Measurements from ENCODE around the gene AFG3L2. TPM values are rescaled to one million over a fixed set of nuclear protein-coding genes. Genes with fewer than 3 reads are reported as not detected.

The AFG3L2 gene
- total and polyA plus RNA-seq, 4 donors, result 17.9 to 31.6 (median 25.6) TPM

GRCh38 chr18:12362473-12363174 lies 14.4 kb downstream of the AFG3L2 start:
- WGBS, 2 donors, result 53 to 61% methylated on average over 11 of the region's 11 CpGs
- intact Hi-C loops (cut with DNase I), result no loop called here
- DNase-seq (no peak), ATAC-seq (ENCODE audit: low FRiP score) (no peak)
- no peaks in the 10 kb centered on the region for H3K27me3 ChIP-seq (ENCODE audit: control insufficient read depth in 1 of 2, insufficient read depth in 2 of 2, low read length in 1 of 2)
- H3K4me1 ChIP-seq (ENCODE audit: control insufficient read depth in 1 of 2, insufficient read depth in 2 of 2, low read length in 2 of 2), result no peaks in the 10 kb centered on the region
- H3K27ac ChIP-seq (ENCODE audit: low read depth in 1 of 2, low read length in 2 of 2), result no peak overlapping the region
- H3K9me3 ChIP-seq (ENCODE audit: control insufficient read depth, low read length), result no peaks in the 10 kb centered on the region
- no peak overlapping the region for H3K4me3 ChIP-seq (ENCODE audit: low read length in 2 of 2)
- peaks cover 5 to 12% of the 10 kb centered on the region in 2 donors for H3K36me3 ChIP-seq (ENCODE audit: control insufficient read depth in 1 of 2, insufficient read depth in 2 of 2, low read length in 1 of 2)

GRCh38 chr18:12361770-12362378 lies 15.2 kb downstream of the AFG3L2 start:
- DNase-seq (no peak), ATAC-seq (ENCODE audit: low FRiP score) (no peak)
- H3K27me3 ChIP-seq (ENCODE audit: control insufficient read depth in 1 of 2, insufficient read depth in 2 of 2, low read length in 1 of 2), result no peaks in the 10 kb centered on the region
- intact Hi-C loops (cut with DNase I), result no loop called here
- peaks cover 5 to 12% of the 10 kb centered on the region in 2 donors for H3K36me3 ChIP-seq (ENCODE audit: control insufficient read depth in 1 of 2, insufficient read depth in 2 of 2, low read length in 1 of 2)
- no peaks in the 10 kb centered on the region for H3K9me3 ChIP-seq (ENCODE audit: control insufficient read depth, low read length)
- no peaks in the 10 kb centered on the region for H3K4me1 ChIP-seq (ENCODE audit: control insufficient read depth in 1 of 2, insufficient read depth in 2 of 2, low read length in 2 of 2)
- no peak overlapping the region for H3K4me3 ChIP-seq (ENCODE audit: low read length in 2 of 2)
- no peak overlapping the region for H3K27ac ChIP-seq (ENCODE audit: low read depth in 1 of 2, low read length in 2 of 2)
- 70 to 72% methylated on average over 3 of the region's 3 CpGs for WGBS, 2 donors

GRCh38 chr18:12359515-12359927 lies 17.5 kb downstream of the AFG3L2 start:
- Histone ChIP-seq H3K27me3 (ENCODE audit: control insufficient read depth in 1 of 2, insufficient read depth in 2 of 2, low read length in 1 of 2) (no peaks in the 10 kb centered on the region), H3K4me3 (ENCODE audit: low read length in 2 of 2) (no peak overlapping the region), H3K4me1 (ENCODE audit: control insufficient read depth in 1 of 2, insufficient read depth in 2 of 2, low read length in 2 of 2) (no peaks in the 10 kb centered on the region), H3K36me3 (ENCODE audit: control insufficient read depth in 1 of 2, insufficient read depth in 2 of 2, low read length in 1 of 2) (peaks cover 5 to 14% of the 10 kb centered on the region in 2 donors), H3K9me3 (ENCODE audit: control insufficient read depth, low read length) (no peaks in the 10 kb centered on the region), H3K27ac (ENCODE audit: low read depth in 1 of 2, low read length in 2 of 2) (no peak overlapping the region)
- intact Hi-C loops (cut with DNase I), result no loop called here
- WGBS, 2 donors, result 71 to 86% methylated on average over 5 of the region's 5 CpGs
- DNase-seq (no peak), ATAC-seq (ENCODE audit: low FRiP score) (no peak)

DNA sequence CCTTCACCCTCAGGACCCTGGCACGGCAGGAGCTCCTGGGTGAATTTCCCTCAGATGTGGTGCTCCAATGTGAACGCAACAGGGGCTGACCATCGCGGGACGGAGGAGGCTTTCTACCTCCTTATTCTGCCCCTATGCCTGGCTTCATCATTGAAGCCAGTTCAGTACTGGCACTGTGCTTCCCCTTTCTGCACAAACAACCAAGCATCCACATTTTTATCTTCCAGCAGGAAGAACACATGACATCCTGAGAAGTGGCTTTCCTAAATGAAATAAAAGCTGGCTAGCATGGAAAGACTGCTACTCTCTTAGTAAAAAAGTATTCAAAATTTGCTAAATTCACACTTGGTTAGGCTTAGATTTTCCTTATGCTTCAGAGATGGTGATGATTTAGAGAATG lies 24.8 kb downstream of the AFG3L2 start:
- no peak for ATAC-seq (ENCODE audit: low FRiP score)
- Histone ChIP-seq H3K36me3 (ENCODE audit: control insufficient read depth in 1 of 2, insufficient read depth in 2 of 2, low read length in 1 of 2) (peaks cover 10 to 14% of the 10 kb centered on the region in 2 donors), H3K27ac (ENCODE audit: low read depth in 1 of 2, low read length in 2 of 2) (no peak overlapping the region), H3K27me3 (ENCODE audit: control insufficient read depth in 1 of 2, insufficient read depth in 2 of 2, low read length in 1 of 2) (no peaks in the 10 kb centered on the region), H3K9me3 (ENCODE audit: control insufficient read depth, low read length) (no peaks in the 10 kb centered on the region), H3K4me1 (ENCODE audit: control insufficient read depth in 1 of 2, insufficient read depth in 2 of 2, low read length in 2 of 2) (no peaks in the 10 kb centered on the region), H3K4me3 (ENCODE audit: low read length in 2 of 2) (no peak overlapping the region)
- DNase-seq, result no peak
- 94 to 96% methylated on average over 5 of the region's 5 CpGs for WGBS, 2 donors
- intact Hi-C loops (cut with DNase I), result no loop called here

DNA sequence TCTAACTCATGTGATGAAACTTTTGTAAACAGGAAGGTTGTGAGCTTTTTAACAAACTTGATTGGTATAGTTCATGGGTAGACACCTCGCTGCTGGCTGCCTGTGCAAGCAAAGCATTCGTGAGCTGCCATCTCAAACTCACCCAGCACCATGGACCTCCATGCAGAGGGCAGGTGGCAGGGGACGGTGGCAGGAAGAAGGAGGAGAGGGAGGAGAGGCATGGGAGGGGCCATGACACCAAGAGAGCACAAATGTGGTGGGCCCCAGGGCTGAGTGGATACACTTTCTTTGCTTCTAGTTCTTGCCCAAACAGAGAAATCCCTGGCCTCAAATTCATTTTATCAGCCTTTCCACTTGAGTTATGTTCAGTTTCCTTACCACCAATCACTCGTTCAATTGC lies 29.1 kb downstream of the AFG3L2 start:
- H3K36me3 ChIP-seq (ENCODE audit: control insufficient read depth in 1 of 2, insufficient read depth in 2 of 2, low read length in 1 of 2), result peaks cover 12 to 19% of the 10 kb centered on the region in 2 donors
- WGBS, 2 donors, result 84 to 86% methylated on average over 4 of the region's 4 CpGs
- peak; percentile 54 for ATAC-seq (ENCODE audit: low FRiP score)
- intact Hi-C loops (cut with DNase I), result no loop called here
- no peak overlapping the region for H3K4me3 ChIP-seq (ENCODE audit: low read length in 2 of 2)
- DNase-seq, result no peak
- H3K9me3 ChIP-seq (ENCODE audit: control insufficient read depth, low read length), result no peaks in the 10 kb centered on the region
- H3K4me1 ChIP-seq (ENCODE audit: control insufficient read depth in 1 of 2, insufficient read depth in 2 of 2, low read length in 2 of 2), result no peaks in the 10 kb centered on the region
- H3K27me3 ChIP-seq (ENCODE audit: control insufficient read depth in 1 of 2, insufficient read depth in 2 of 2, low read length in 1 of 2), result no peaks in the 10 kb centered on the region
- H3K27ac ChIP-seq (ENCODE audit: low read depth in 1 of 2, low read length in 2 of 2), result no peak overlapping the region

DNA sequence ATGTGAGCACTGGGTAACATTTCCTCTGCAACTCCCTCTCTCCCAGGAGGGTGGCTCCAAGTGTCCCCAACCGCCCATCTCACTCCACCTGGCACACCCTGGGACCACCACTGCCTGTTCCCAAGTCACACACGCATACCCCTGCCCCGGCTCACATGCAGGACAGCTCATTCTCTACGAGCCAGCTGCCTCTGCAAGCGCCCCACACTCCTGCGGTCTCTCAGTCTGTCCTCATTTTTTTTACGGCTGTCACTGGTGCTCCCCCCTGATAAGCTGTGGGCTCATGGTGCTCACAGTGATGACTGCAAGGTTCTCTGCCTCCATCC lies 30.8 kb downstream of the AFG3L2 start:
- no peak for ATAC-seq (ENCODE audit: low FRiP score)
- intact Hi-C loops (cut with DNase I), result no loop called here
- WGBS, 2 donors, result 90 to 92% methylated on average over 7 of the region's 7 CpGs
- H3K4me3 ChIP-seq (ENCODE audit: low read length in 2 of 2), result no peak overlapping the region
- peaks cover 6 to 16% of the 10 kb centered on the region in 2 donors for H3K36me3 ChIP-seq (ENCODE audit: control insufficient read depth in 1 of 2, insufficient read depth in 2 of 2, low read length in 1 of 2)
- H3K27ac ChIP-seq (ENCODE audit: low read depth in 1 of 2, low read length in 2 of 2), result no peak overlapping the region
- H3K4me1 ChIP-seq (ENCODE audit: control insufficient read depth in 1 of 2, insufficient read depth in 2 of 2, low read length in 2 of 2), result no peaks in the 10 kb centered on the region
- H3K9me3 ChIP-seq (ENCODE audit: control insufficient read depth, low read length), result no peaks in the 10 kb centered on the region
- H3K27me3 ChIP-seq (ENCODE audit: control insufficient read depth in 1 of 2, insufficient read depth in 2 of 2, low read length in 1 of 2), result no peaks in the 10 kb centered on the region
- DNase-seq, result no peak

GRCh38 chr18:12345491-12346239 lies 31.4 kb downstream of the AFG3L2 start:
- no peak for ATAC-seq (ENCODE audit: low FRiP score)
- WGBS, 2 donors, result 90 to 92% methylated on average over 13 of the region's 13 CpGs
- Histone ChIP-seq H3K4me3 (ENCODE audit: low read length in 2 of 2) (no peak overlapping the region), H3K27ac (ENCODE audit: low read depth in 1 of 2, low read length in 2 of 2) (no peak overlapping the region), H3K9me3 (ENCODE audit: control insufficient read depth, low read length) (no peaks in the 10 kb centered on the region), H3K36me3 (ENCODE audit: control insufficient read depth in 1 of 2, insufficient read depth in 2 of 2, low read length in 1 of 2) (peaks cover 4 to 15% of the 10 kb centered on the region in 2 donors), H3K4me1 (ENCODE audit: control insufficient read depth in 1 of 2, insufficient read depth in 2 of 2, low read length in 2 of 2) (no peaks in the 10 kb centered on the region), H3K27me3 (ENCODE audit: control insufficient read depth in 1 of 2, insufficient read depth in 2 of 2, low read length in 1 of 2) (no peaks in the 10 kb centered on the region)
- intact Hi-C loops (cut with DNase I), result no loop called here
- DNase-seq, result no peak

- Histone ChIP-seq H3K4me1 (ENCODE audit: control insufficient read depth in 1 of 2, insufficient read depth in 2 of 2, low read length in 2 of 2) (no peaks in the 10 kb centered on the region), H3K4me3 (ENCODE audit: low read length in 2 of 2) (no peak overlapping the region), H3K27ac (ENCODE audit: low read depth in 1 of 2, low read length in 2 of 2) (no peak overlapping the region), H3K36me3 (ENCODE audit: control insufficient read depth in 1 of 2, insufficient read depth in 2 of 2, low read length in 1 of 2) (peaks cover 4 to 11% of the 10 kb centered on the region in 2 donors), H3K9me3 (ENCODE audit: control insufficient read depth, low read length) (no peaks in the 10 kb centered on the region), H3K27me3 (ENCODE audit: control insufficient read depth in 1 of 2, insufficient read depth in 2 of 2, low read length in 1 of 2) (no peaks in the 10 kb centered on the region)
- ATAC-seq (ENCODE audit: low FRiP score), result no peak
- intact Hi-C loops (cut with DNase I), result no loop called here
- no peak for DNase-seq
- 90 to 98% methylated on average over 4 of the region's 4 CpGs for WGBS, 2 donors
Measured at GRCh38 chr18:12342661-12343060, 34.4 kb downstream of the AFG3L2 start.
